22Rv1 (cell line): Measurements from ENCODE around the gene UNC50.

Experiments
- CTCF ChIP-seq: fragments of 450-650 bp; IDR thresholded peaks from 2 replicates; pipeline ENCODE4 v1.5.1; 2017; ENCODE audit warnings: mild to moderate bottlenecking
- ZFX ChIP-seq: fragments of 450-650 bp; IDR thresholded peaks from 2 replicates; pipeline ENCODE4 v1.6.1; 2017; ENCODE audit warnings: antibody characterized with exemption, borderline replicate concordance

GRCh38 chr2:98561018-98561417 lies 47.4 kb upstream of the UNC50 start:
- no peak for TF ChIP-seq CTCF
- TF ChIP-seq ZFX: no peak
